Activated CD8-positive, alpha-beta memory T cell treated with anti-CD3 and anti-CD28 coated beads, Interleukin-2, amount 50 U/mL, for 4 hours (primary cell): Measurements from ENCODE around the gene AACS.
"Not testable (repeated sequence)": the region's sequence is repeated elsewhere in the genome, so short reads cannot be mapped to it uniquely, and the experiment has no call there.

Experiments used
- DNase-seq: peaks from one replicate; pipeline ENCODE4 v3.0.0-alpha.2; 2020

Gene AACS

DNA sequence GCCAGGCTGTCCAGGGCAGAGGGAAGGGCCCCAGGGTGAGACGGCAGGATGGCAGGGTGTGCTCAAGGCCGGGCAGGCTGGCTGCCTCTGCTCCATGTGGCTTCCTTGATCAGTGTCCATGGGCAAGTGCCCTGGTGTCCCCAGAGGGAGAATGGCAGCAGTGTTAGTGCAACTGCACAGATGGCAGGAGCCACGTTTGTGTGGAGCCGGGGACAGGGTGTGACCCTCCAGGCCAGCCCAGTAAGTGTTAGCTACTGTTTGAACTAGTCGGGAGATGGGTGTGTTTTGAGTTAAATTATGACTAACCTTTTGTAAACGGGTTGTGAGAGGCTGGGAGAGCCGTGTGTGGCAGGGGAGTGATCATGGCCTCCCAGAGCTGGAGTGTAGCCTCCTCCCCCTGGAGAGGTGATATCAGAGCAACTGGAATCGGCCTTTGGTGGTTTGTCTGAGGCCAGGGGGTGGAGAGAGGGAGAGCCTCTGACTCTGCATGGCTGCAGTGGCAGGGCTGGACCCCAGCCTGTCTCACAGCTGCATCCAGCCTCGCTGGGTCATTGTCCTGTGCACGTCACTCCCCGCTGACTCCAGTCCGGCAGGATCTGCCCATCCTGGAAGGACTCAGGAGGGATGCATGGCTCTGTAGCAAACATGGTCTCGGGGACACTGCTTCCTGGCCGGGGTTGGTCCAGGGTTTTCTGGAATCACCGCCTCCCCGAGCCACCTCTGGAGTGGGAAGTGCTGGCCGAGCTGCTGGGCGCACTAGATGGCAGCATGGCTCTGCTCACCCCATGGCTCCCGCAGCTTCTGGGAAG is 27.8 kb downstream of the AACS start:
- no peak for DNase-seq

DNA sequence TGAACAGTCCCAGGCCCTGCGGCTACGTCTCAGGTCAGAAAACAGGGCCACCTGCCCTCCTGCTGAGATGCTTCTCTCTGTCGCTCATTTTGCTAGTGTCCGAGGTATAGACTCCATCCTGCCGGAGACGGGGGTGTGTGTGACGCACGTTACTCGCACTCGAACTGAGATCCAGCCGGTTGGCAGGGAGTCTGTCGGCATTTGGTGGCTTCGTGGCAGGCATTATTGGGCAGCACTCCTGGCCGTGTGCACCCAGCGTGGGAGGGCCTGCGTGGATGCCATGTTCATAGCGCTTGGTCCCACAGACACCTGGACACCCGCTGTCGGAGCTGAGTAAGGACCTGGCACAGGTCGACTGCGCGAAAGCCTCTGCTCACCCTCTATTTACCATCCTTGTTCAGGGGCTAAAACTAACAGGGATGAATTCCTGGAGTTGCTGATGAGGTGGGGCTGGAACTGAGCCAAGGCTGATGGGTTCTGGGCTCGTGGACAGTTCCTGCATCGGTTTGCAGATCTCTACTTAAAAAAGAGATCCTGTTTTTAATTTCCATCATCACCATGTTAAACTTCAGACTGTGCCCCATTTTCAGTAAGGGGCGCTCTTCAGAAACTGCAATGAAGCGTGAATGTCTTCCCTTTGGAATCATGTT is 28.6 kb downstream of the AACS start:
- no peak for DNase-seq

DNA sequence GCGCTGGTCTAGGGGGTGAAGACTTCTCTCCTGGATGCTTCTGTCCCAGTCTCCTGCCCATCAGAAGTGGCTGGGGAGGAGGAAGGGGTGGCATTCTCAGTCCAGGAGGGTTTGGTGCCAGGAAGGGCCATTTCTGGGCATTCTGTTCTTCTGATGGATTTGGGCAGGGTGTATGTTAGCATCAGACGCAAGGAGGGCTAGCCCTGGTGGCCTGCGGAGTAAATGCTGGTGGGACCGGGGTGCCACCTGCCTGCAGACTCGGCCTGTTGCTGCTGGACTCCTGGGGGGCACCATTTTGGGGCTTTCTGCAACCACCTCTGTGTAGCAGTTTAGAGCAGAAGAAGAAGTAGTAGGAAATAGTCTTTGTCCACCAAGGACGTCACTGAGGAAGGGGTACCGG is 31.7 kb downstream of the AACS start:
- DNase-seq = no peak

DNA sequence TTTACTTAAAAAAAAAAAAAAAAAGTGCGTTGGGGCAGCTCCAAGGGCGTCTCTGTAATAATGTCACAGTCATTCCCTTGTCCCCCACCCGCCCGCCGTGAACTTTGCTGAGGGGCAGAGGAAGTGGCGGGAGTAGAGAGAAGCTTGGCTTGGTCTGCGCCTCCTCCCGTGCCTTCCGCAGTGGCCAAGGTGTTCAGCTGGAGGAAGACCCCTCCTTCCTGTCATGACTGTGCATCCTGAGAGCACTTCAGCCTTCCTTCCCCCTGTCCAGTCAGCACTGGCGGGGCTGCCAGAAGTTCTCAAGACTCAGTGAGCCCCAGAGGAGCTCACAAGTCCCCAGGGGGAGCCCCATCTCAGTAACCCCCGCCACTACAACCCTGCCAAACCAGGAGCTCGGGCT is 32.2 kb downstream of the AACS start:
- DNase-seq = no peak

DNA sequence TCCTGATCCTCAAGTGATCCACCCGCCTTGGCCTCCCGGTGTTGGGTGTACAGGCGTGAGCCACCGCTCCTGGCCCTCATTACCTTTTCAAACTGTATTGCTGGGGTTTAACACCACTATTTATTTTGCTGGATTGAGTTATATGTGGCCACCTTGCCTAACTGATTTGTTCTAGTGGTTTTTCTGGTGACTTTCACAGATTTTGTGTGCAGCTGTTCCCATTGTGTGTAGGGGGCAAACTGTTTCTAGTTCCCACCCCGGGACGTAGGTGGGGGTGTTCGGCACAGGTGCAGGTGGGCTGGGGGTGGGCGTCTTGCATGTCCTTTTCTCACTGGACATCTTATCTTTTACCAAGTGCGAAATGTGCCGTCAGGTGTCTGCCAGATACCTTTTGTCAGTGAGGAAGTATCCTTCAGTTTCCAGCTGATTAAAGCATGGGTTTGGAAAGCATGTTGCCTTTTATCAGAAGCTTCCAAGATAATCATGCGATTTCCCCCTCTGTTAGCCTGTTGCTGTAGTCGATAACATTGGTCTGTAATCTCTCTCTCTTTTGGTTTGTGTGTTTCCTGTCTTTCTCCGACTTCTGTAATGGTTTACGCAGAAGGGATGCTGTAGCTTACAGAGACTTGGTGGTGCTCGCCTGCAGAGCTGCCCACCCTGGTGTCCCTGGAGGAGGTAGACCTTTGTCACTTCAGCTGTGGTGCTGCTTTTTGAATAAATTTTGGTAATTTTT is 33.6 kb downstream of the AACS start:
- DNase-seq = no peak

DNA sequence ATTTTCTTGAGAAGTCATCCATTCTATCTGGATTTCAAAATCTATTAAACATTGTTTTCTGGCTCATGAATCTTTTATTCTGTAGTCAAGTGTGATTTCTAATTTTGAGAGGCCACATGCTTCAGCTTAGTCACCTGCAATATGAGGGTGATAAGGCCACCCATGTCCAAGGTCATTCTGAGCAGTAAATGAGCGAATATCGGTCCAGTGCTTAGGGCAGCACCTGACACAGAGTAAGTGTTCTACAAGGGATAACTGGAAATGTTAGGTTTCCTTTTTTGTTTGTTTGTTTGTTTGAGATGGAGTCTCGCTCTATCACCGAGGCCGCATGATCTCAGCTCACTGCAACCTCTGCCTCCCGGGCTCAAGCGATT is 34.2 kb downstream of the AACS start:
- DNase-seq = no peak

DNA sequence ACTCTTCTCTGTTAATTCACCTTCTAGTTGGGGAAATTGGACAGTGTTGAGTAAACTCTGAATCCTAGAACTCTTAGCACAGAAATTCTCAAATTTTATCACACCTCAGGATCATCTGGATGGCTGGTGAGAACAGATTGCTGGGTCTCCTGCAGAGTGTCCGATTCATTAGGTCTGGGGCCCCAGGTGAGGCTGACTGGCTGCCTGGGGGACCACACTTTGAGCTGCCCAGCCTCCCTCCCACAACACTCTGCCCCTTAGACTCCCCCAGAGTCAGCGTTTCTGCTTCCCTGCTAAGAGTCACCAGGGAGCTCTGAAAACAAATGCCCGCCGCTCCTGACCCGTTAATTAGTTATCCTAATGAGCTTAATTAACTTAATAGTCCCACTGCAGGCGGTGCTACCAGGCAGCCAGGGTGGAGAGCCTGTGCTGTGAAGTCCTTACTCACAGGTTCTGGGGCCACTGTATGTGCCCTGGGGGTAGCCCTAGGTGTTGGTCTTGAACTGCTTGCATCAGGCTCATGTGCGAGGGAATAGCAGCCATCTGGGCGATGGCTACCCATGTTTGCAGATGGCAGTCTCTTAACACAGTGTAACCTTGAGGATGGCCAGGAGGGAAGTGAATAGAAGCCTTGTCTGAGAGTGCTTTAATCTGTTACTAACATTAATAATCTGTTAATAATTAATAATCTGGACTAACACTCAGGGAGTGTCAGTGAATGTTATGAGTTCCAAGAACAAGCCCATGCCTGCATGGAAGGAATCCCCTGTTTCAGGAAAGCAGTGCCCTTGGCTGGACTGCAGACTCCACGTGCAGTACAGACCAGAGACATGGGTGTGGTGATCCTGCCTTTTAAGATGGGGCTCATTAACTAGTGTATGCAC is 35.6 kb downstream of the AACS start:
- DNase-seq = no peak

DNA sequence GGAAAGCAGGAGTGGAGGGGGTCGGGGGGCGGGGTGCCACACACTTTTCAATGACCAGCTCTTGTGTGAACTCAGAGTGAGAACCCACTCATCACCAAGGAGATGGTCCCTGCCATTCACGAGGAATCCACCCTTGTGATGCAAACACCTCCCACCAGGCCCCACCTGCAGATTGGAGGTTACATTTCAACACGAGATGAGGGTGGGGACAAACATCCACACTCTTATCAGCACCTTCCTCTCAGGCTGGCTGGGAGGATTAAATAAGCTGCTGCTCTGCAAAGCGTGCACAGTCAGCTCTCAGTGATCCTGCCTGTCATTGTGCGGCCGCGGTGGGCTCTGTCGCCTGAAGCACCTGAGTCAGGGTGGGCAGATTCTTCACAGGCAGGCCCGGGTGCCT is 39.7 kb downstream of the AACS start:
- no peak for DNase-seq

DNA sequence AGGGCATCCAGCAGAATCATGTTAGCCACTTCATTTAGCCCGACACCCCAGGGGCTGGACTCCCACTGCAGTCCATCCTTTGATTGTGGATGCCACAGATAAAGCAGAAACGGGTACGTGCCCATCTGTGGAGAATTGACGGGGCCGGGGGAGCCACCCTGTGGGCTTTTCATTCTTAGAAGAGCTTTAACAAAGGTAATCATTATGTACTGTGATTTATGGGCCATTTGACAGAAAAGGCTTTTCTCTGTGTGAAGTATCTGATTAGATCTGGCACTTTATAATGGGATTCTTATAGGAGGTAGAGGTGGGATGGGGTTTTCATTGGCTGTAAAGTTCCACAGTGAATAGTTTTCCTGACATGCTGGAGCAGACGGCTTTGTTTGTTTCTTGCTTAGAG is 40.4 kb downstream of the AACS start:
- DNase-seq = no peak

DNA sequence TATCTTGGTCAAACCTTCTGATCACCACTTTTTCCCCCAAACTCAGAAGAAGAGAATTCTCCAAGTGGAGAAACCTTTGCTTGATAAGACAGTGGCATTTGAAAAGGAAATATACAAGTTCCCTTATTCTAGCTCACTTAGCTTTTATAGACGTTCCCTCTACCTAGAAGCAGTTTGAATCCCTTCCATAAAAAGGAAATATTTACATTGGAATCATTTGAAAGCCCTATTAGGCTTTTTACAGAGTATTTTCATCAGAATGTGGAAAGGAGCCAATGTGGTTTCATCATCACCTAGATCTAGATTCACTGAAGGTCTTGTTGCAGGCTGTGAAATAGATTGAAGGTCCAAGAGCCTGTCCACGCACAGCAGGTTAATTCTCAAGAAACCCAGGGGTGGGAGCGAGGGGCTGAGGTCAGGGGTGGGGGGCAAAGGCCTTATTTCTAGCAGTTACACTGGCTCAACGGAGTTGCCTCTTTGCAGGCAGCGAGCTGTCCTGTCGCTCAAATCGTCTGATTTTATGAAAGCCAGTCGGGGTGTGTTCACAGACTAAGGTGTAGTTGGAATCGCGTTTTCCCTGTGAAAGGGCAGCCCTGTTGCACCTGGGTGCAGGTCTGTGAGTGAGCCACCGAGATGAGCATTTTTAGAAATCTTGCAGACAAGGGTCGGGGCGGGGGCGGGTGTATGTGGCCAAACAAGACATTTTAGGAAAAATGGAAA is 45.6 kb downstream of the AACS start:
- no peak for DNase-seq

DNA sequence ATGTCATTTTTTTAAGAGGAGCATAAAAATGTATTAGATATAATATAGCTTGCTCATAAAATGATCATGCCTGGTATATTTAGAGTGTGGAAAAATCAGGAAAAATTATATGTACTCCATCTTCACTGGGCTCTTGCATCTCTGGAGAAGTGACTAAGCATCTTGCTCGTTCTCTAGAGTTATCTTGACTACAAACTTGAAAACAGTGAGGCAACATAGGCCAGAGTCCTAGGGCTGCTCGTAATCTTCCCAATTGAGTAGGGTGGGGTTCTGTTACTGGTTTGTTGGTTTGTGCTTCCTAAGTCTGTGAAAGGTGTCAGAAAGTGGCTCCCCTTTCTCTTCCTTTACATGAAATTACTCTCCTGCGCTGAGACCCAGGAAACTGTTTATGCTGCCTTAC is 46.2 kb downstream of the AACS start:
- DNase-seq = no peak

DNA sequence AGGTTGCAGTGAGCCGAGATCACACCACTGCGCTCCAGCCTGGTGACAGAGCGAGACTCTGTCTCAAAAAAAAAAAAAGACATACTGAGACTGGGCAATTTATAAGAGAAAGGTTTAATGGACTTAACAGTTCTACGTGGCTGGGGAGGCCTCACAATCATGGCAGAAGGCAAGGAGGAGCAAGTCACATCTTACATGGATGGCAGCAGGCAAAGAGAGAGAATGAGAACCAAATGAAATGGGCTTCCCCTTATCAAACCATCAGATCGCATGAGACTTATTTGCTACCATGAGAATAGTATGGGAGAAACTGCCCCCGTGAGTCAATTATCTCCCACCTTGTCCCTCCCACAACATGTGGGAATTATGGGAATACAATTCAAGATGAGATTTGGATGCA is 47.4 kb downstream of the AACS start:
- DNase-seq = not testable (repeated sequence)

DNA sequence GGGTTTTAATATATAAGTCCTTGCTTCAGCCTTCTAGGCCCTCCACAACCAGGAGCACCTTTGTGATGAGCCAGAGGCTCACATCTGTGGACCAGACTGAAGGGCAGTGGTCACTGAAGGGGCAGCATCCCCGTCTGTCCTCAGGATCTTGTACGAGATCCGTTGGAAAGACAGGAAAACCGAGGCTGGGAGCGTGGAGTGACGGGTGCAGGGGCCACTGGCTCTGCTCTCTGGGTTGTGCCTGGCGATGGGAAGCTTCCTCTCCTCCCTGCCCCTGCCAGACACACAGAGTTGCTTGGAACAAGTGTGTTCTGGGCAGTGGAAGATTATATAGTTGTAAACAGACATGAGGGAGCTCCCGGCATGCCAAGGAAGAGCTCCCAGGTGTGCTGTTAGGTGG is 48.0 kb downstream of the AACS start:
- no peak for DNase-seq

DNA sequence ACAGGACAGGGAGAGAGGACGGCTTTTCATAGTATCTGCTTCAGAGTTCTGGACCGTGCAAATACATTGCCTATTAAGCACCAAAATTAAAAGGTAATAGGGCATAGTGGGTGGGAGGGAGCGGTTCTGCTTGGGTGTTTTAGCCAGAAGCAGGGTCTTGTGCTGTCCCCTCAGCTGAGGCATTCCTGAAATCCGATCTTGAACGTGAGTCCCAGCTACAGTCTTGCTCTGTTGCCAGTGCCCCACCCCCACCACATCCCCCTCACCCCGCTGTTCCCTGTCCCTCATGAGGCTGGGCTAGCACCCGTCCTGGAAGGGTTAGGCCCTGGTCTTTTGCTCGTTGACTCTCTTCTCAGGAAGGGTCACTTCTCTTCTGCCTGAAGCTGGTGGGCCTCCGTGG is 48.6 kb downstream of the AACS start:
- DNase-seq = no peak

DNA sequence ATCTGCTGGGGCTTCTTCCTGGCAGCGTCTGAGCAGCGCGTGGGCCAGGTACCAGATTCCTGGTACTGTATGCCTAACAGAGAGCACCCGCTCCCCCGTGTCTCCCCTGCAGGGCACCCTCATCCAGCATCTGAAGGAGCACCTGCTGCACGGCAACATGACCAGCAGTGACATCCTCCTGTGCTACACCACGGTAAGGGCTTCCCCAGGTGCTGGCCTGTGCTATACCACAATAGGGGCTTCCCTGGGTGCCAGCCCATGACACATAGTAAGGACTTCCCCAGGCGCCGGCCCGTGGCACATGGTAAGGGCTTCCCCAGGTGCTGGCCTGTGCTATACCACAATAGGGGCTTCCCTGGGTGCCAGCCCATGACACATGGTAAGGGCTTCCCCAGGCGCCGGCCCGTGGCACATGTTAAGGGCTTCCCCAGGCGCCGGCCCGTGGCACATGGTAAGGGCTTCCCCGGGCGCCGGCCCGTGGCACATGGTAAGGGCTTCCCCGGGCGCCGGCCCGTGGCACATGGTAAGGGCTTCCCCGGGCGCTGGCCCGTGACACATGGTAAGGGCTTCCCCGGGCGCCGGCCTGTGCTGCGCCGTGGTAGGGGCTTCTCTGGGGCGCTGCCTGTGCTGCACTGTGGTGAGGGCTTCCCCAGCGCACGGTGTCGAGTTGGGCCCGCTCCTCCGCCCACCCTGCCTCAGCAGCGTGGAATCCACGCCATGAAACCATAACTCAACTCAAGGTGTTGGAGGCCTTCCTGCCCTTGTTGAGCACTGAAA is 49.3 kb downstream of the AACS start:
- no peak for DNase-seq

DNA sequence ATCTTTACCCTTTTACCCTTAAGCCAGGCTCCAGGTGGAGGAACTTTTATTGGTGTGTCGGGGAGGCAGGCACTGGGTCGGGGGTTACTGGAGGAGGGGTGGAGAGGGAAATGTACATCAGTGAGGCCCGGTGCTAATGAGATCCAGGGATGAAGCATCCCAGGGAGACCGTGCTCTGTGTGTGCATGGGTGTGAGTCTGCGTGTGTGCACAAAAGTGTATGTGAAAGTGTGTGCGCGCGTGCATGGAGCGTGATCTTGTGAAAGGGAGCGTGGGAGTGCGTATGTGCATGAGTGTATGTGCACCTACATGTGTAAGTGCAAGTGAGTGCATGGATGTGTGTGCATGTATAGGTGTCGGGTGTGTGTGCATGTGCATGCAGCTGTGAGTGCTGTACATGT is 55.3 kb downstream of the AACS start:
- DNase-seq = no peak

DNA sequence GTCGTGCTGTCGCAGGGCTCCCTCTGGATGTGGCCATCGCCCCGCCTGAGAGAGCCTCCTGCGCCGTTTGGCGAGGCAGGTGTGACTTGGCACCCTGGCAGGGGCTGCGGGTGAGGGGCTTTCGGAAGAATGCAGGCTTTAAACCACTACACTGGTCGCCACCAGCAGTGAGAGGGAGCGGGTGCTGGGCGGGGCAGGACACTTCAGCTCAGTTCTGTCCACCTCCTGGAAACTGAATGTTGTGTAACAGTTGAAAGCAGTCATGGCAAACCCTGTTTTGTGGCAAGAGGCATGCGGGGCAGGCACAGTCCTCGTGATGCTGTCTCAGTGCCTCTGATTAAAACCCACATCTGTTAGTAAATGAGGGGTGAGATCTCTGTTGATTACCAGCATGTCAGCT is 55.9 kb downstream of the AACS start:
- DNase-seq = no peak

DNA sequence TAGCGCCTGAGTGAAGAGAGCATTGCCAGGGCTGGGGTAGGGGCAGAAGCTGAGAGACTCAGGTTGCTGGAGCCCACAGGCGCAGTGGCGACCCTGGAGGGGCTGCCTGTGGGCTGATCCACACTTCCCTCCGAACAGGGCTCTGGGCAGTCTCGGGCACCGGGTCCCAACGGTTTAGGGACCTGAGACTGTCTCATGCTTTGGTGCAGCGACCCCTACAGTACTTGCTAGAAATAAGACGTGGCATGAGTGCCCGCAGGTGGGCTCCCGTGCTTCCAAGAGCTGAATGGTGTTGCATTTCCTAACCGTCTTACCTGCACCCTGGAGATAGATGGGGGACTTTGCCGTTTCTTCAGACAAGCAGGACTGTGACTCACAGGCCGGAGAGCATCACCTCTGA is 57.4 kb downstream of the AACS start:
- no peak for DNase-seq

DNA sequence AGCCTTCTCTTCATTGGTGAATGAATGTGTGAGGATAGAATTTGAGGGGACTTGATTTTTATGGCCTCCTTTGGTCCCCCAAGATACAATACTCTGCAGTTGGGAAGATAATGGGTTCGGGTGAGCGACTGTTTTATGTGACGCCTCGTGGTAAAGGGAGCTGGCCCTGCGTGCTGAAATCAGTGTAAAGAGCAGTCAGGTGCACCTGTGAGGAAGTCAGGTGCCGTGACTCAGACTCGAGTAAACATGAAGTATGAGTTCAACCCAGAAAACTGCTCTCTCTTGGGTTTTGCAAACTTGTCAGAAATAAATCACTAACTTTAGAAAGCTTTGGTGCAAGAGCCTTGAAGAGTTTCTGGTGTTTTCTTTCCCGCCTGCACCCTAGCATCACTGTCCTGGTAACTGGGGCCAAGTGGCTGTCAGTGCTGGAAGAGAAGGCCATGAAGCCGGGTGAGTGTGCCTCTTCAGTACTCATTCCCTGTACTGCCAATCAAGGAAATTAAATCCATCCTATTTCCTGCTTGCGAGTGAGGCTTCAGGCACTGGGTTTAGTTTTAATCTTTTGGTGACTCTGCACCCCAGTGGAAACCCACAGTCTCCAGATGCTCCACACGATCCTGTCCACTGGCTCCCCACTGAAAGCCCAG is 59.2 kb downstream of the AACS start:
- DNase-seq = no peak

DNA sequence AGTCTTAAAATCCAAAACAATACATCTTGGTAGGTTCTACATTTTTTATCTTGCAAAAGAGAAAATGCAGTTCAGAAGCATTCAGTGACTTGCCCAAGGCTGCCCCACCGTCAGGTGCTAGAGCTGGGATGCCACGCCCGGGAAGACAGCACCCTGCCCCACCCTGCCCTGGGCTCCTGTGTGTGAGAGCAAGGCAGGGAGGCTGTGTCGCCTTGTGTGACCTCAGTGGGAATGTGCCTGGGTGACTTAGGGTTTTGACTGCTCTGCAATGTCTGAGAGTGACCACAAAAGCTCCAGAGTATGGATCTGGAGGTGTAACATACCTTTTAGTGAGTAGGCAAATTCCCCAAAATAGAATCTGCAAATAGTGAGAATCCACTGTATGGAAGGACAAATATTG is 60.0 kb downstream of the AACS start:
- DNase-seq = no peak
